Activated T-helper 1 cell treated with Interleukin-2 at 50 U/mL for 16 hours (primary cell): Measurements from ENCODE around the gene AURKB.

ENCODE experiments used
- DNase-seq: peaks from one replicate; pipeline ENCODE4 v3.0.0-alpha.2; 2020; ENCODE audit warnings: low read depth

AURKB gene

GRCh38 chr17:8161289-8162232, 48.8 kb downstream of the AURKB start:
- DNase-seq, result no peak

DNA sequence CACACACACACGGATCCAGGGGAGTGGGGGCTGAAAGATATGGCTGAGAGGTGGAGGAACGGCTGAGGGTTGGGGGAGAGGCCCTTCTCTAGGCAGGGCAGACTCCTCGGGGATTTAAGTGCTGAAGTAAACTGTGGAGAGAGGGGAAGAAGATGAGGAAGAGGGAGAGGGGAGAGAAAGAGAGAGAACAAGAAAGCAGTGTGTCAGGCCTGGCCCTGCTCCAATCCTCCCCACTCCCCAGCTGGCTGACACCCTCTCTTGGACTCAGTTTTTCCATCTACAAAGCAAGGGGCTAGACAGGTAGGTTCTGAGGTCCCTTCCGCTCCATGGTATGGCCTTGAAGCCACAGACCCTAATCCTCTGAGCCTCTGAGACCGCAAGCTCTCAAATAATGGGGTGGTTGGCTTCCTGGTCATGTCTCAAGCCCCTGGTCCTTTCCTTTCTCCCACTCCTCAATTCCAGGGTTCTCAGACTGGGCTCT, 49.6 kb downstream of the AURKB start:
- no peak for DNase-seq

DNA sequence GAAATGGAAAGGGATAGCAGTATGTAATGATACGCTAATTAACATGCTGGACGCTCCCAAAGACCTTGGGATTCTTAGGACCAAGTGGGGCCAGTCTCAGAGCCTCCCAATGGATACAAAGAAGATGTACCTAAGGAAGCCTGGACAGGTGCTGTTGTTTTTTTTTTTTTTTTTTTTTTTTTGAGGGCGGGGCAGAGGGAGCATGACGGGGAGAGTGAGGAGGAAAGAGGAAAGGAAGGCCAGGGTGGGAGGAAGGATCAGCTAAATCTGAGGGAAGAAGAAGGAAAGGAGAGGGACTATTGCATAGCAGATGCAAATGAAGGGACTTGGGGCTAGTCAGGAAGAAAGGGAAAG, 50.2 kb downstream of the AURKB start:
- DNase-seq, result no peak

DNA sequence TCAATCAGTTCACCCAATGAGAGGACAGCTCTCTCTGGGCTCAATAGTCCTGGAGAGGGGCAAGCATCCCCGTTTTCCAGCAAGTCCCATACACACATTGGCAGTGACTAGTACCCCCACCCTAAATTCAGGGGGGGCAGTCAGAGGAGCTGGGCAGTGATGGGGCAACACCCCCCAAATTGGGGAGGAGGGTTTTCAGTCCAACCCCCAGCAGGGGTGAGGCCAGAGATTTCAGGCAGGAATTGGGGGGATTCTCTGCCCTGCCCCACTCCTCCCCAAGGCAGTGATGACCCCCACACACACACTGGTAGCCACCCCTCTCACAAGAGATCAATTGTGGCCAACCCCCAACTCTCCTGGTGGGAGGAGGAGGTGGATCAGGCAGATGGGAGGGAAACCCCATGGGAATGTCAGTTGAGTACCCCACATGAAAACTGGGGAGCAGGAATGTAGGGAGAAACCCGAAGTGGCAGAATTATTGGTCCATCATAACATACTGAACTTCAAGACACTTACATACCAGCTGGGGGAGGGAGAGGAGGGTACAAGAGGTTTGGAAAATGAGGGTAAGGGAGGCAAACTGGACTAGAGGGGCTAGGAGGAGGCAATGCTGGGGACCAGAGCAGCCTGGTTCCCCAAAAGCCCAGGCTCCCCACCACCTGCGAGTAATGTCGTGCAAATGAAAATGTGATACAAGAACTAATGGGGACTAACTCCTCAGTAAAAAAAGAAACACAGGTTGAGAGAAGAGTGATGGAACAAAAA, 50.7 kb downstream of the AURKB start:
- no peak for DNase-seq

GRCh38 chr17:8159032-8159400, 51.4 kb downstream of the AURKB start:
- no peak for DNase-seq

GRCh38 chr17:8158267-8159031, 51.9 kb downstream of the AURKB start:
- DNase-seq, result peak; percentile 75

DNA sequence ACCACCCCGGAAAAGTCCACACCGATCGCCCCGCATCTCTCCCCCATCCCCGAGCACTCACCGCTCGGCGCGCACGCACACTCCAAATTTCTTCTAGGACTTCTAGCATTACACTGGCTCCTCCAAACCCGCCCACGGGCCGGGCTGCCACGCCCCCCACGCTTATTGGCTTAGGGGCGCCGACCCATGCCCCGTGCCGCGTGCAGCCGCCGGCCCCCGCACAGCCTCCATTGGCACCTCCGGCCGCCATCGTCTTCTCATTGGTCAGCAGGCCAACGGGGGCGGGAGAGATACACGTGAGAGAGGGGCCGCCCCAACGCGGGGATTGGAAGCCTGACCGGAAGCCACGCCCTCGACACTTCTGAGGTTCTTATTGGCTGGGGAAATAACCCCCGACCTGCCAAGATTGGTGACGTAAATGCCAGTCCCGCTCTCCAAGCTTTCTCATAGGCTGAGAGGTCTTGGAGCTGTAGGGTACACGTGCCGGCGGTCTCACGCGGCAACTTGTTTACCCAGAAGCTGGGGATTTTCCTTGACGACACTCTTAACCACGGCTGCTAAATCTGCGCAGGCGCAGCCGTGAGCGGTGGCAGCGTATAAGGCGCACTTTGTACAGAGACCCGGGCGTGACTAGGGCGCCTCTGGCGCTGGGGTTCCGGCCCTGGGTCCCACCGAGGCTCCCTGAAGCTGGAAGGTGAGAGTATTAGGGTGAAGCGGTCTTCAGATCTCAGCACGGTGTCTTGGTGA, 54.0 kb downstream of the AURKB start:
- peak; percentile 100 for DNase-seq

DNA sequence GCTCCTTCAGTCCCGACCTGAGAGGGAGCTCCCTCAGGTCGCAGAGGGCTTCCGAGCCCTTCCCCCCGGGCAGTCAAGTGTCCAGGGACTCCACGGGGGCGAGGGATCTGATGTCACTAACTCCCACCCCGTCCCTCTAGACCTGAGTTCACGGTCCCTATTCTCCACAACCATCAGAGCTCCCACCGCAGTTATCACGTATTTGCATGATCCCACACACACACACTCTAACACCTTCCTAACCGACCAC, 54.5 kb downstream of the AURKB start:
- no peak for DNase-seq

DNA sequence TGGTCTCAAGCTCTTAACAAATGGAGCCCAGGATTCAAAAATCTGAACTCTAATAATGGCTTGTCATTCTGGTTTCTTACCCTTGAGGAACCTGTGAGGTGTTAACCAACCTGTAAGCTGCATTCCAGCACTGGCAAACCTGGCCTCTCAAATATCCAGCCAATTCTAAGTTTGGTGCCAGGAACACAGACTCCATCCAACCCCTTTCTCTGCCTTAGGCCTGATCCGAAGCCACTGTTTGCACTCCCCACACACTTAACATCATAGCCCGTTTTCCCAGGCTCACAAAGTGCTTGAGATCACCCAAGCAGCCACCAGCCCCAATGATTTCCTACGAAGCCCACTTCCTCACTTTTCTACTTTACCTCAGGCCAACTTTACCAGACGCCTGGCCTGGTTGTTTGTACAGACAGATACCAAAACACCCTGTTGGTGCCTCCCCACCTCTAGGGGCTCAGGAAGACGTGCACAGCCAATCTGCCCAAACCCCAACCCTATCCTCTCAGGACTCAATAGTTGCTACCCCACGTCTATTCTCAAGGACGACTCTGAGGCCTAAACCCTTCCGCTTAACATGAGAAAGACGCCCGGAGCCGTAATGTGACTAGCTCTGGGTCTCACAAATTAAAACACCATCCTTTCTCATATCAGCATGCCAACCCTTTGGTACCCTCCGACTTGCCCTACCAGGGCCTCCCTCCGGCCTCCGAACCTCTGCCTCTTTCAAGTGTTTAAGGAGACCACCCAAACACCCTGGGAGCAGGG, 55.0 kb downstream of the AURKB start:
- DNase-seq, result no peak
